Uterus (tissue), 4 donors: ENCODE measurements around the gene TFF2. TPM values are rescaled to one million over a fixed set of nuclear protein-coding genes. Genes with fewer than 3 reads are reported as not detected.

ENCODE experiments used
- DNase-seq, 2 donors: peaks; one replicate each; pipeline ENCODE4 v3.0.0-alpha.2; 2019 to 2020
- H3K27ac ChIP-seq, 2 donors: fragments of 200-600 bp; sonication (generic); 1 replicate in 1 of 2; 2 replicates in 1 of 2; pipeline ENCODE4 v1.5.1; 2016 to 2018
- H3K27me3 ChIP-seq, 2 donors: fragments of 200-600 bp; sonication (generic); one replicate each; pipeline ENCODE4 v1.5.1; 2018 to 2019; ENCODE audit warnings: control low read depth in 1 of 2
- H3K36me3 ChIP-seq, 2 donors: fragments of 200-600 bp; sonication (generic); one replicate each; pipeline ENCODE4 v1.5.1; 2019; ENCODE audit warnings: control low read depth in 1 of 2
- H3K4me1 ChIP-seq, 2 donors: fragments of 200-600 bp; sonication (generic); one replicate each; pipeline ENCODE4 v1.5.1; 2018 to 2019; ENCODE audit warnings: control low read depth in 1 of 2
- H3K4me3 ChIP-seq, 2 donors: fragments of 200-600 bp; sonication (generic); 1 replicate in 1 of 2; 2 replicates in 1 of 2; pipeline ENCODE4 v1.5.1; 2018 to 2019; ENCODE audit warnings: mild to moderate bottlenecking in 1 of 2
- H3K9me3 ChIP-seq, 2 donors: fragments of 200-600 bp; sonication (generic); one replicate each; pipeline ENCODE4 v1.5.1; 2019; ENCODE audit warnings: control low read depth in 1 of 2
- CTCF ChIP-seq, 4 experiments: fragments of 200-600 bp in 2 of 4; fragments of 450-650 bp in 2 of 4; sonication (generic) in 2 of 4; IDR thresholded peaks; one replicate each; pipeline ENCODE4 v1.5.1; 2016 to 2019; ENCODE audit warnings: antibody characterized with exemption in 4 of 4, mild to moderate bottlenecking in 2 of 4, moderate library complexity in 1 of 4
- POLR2A ChIP-seq, 2 donors: fragments of 450-650 bp; IDR thresholded peaks; one replicate each; pipeline ENCODE4 v1.6.1; 2016; ENCODE audit warnings: antibody characterized with exemption in 2 of 2, mild to moderate bottlenecking in 1 of 2, moderate library complexity in 1 of 2
- intact Hi-C: fragments of 100-400 bp; cut with DNase I; formaldehyde crosslinking; loops from one replicate; pipeline ENCODE4 v1.15.1; 2023; ENCODE audit warnings: low total_unique reads
- total RNA-seq, 4 donors: library from RNA; depleted of rRNA in 3 of 4; stranded (reverse); fragments of >200 nt in 3 of 4; gene quantifications; one replicate each; pipeline versions ENCODE4 v1.1.0 to v1.2.4, GENCODE V29; 2014 to 2023
- donor health status: DM: yes; HTN: yes; CAD: no.

TFF2 gene
- total RNA-seq, 4 donors from 2014 or later: not detected

GRCh38 chr21:42308914-42309752 lies 41.7 kb downstream of the TFF2 start:
- H3K27me3 ChIP-seq: peaks cover 0 to 8% of the 10 kb centered on the region in 2 donors
- no peak overlapping the region for H3K4me3 ChIP-seq
- no peaks in the 10 kb centered on the region for H3K36me3 ChIP-seq
- H3K4me1 ChIP-seq: peaks cover 0 to 4% of the 10 kb centered on the region in 2 donors
- TF ChIP-seq POLR2A (IDR thresholded peaks at IDR 0.05) (no peak), CTCF (IDR thresholded peaks at IDR 0.05) (no peak)
- DNase-seq: no peak
- intact Hi-C loops: no loop called here
- H3K9me3 ChIP-seq: no peaks in the 10 kb centered on the region
- no peak overlapping the region for H3K27ac ChIP-seq

GRCh38 chr21:42308161-42308913 lies 42.5 kb downstream of the TFF2 start:
- peaks cover 0 to 4% of the 10 kb centered on the region in 2 donors for H3K4me1 ChIP-seq
- no peak for TF ChIP-seq CTCF (IDR thresholded peaks at IDR 0.05)
- no peak for TF ChIP-seq POLR2A (IDR thresholded peaks at IDR 0.05)
- intact Hi-C loops: no loop called here
- H3K4me3 ChIP-seq: no peak overlapping the region
- no peak overlapping the region for H3K27ac ChIP-seq
- no peak for DNase-seq
- H3K9me3 ChIP-seq: no peaks in the 10 kb centered on the region
- peaks cover 0 to 8% of the 10 kb centered on the region in 2 donors for H3K27me3 ChIP-seq
- H3K36me3 ChIP-seq: no peaks in the 10 kb centered on the region

GRCh38 chr21:42307106-42307505 lies 43.7 kb downstream of the TFF2 start:
- no peak overlapping the region for H3K27ac ChIP-seq
- DNase-seq: no peak
- no peaks in the 10 kb centered on the region for H3K9me3 ChIP-seq
- TF ChIP-seq CTCF (IDR thresholded peaks at IDR 0.05): no peak
- TF ChIP-seq POLR2A (IDR thresholded peaks at IDR 0.05): no peak
- intact Hi-C loops: no loop called here
- H3K4me1 ChIP-seq: peaks cover 0 to 4% of the 10 kb centered on the region in 2 donors
- no peak overlapping the region for H3K4me3 ChIP-seq
- no peaks in the 10 kb centered on the region for H3K36me3 ChIP-seq
- H3K27me3 ChIP-seq: peaks cover 0 to 8% of the 10 kb centered on the region in 2 donors

GRCh38 chr21:42306366-42307035 lies 44.3 kb downstream of the TFF2 start:
- TF ChIP-seq POLR2A (IDR thresholded peaks at IDR 0.05): no peak
- TF ChIP-seq CTCF (IDR thresholded peaks at IDR 0.05): no peak
- Histone ChIP-seq H3K9me3 (no peaks in the 10 kb centered on the region), H3K4me1 (peaks cover 0 to 4% of the 10 kb centered on the region in 2 donors), H3K36me3 (no peaks in the 10 kb centered on the region), H3K27me3 (peaks cover 0 to 8% of the 10 kb centered on the region in 2 donors), H3K4me3 (no peak overlapping the region), H3K27ac (no peak overlapping the region)
- DNase-seq: no peak
- intact Hi-C loops: no loop called here
